TTC549 (cell line): Measurements from ENCODE around the gene REL.
"Not testable (repeated sequence)": the region's sequence is repeated elsewhere in the genome, so short reads cannot be mapped to it uniquely, and the experiment has no call there.

Experiments used
- FAIRE-seq: peaks from 2 replicates; lab custom pipeline; 2012; peaks lifted over from hg19 to GRCh38; lab: Jason Lieb, UNC

Gene REL

GRCh38 chr2:60881047-60881932 lies at the start of gene REL:
Gene REL (plus strand): TSS chr2:60881574. CDS start chr2:60881841, 267 bp downstream.
- no peak for FAIRE-seq

- FAIRE-seq: no peak
Measured at GRCh38 chr2:60831921-60832320, 49.5 kb upstream of the REL start.

- no peak for FAIRE-seq
Measured at GRCh38 chr2:60832621-60833020, 48.8 kb upstream of the REL start.

GRCh38 chr2:60834270-60834717 lies 47.1 kb upstream of the REL start:
- no peak for FAIRE-seq

GRCh38 chr2:60836491-60836890 lies 44.9 kb upstream of the REL start:
- no peak for FAIRE-seq

- FAIRE-seq: no peak
Measured at GRCh38 chr2:60837123-60837522, 44.3 kb upstream of the REL start.

GRCh38 chr2:60838481-60838880 lies 42.9 kb upstream of the REL start:
- no peak for FAIRE-seq

- no peak for FAIRE-seq
Measured at GRCh38 chr2:60839126-60839813, 42.1 kb upstream of the REL start.

- no peak for FAIRE-seq
Measured at GRCh38 chr2:60840880-60841279, 40.5 kb upstream of the REL start.

GRCh38 chr2:60843006-60843405 lies 38.4 kb upstream of the REL start:
- FAIRE-seq: no peak

GRCh38 chr2:60844105-60844504 lies 37.3 kb upstream of the REL start:
- FAIRE-seq: no peak

- FAIRE-seq: no peak
Measured at GRCh38 chr2:60847854-60848253, 33.5 kb upstream of the REL start.

- FAIRE-seq: no peak
Measured at GRCh38 chr2:60849187-60849586, 32.2 kb upstream of the REL start.

- no peak for FAIRE-seq
Measured at GRCh38 chr2:60852282-60852860, 29.0 kb upstream of the REL start.

- no peak for FAIRE-seq
Measured at GRCh38 chr2:60853531-60853930, 27.8 kb upstream of the REL start.

- no peak for FAIRE-seq
Measured at GRCh38 chr2:60855989-60856669, 25.2 kb upstream of the REL start.

GRCh38 chr2:60857056-60857455 lies 24.3 kb upstream of the REL start:
- FAIRE-seq: no peak

GRCh38 chr2:60858897-60859311 lies 22.5 kb upstream of the REL start:
- FAIRE-seq: no peak

- FAIRE-seq: no peak
Measured at GRCh38 chr2:60861736-60862135, 19.6 kb upstream of the REL start.

GRCh38 chr2:60862642-60863041 lies 18.7 kb upstream of the REL start:
- no peak for FAIRE-seq

- not testable (repeated sequence) for FAIRE-seq
Measured at GRCh38 chr2:60865361-60865760, 16.0 kb upstream of the REL start.

GRCh38 chr2:60867007-60867406 lies 14.4 kb upstream of the REL start:
- no peak for FAIRE-seq

GRCh38 chr2:60867848-60868247 lies 13.5 kb upstream of the REL start:
- FAIRE-seq: no peak
